ENCODE results near the gene FHOD3. TPM values are rescaled to one million over a fixed set of nuclear protein-coding genes. Genes with fewer than 3 reads are reported as not detected.

FHOD3 gene
- total and polyA plus RNA-seq, 7 donors = 5.4 to 98.2 (median 20.2) TPM

DNA sequence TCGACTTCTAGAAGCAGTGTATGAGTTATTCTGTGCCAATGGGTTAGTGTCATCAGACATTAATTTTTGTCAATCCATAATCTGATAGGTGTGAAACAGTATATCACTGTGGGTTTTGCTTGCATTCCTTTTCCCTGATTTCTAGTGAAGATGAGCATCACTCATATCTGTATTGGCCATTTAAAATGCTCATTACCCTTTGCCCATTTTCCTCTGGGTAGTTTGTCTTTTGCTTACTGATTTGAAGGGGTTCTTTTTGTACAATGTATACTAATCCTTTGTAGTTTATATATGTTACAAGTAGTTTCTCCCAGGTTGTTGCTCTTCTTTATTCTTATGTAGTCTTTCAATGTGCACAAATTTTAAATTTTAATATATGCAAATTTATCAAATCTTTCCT lies 379.1 kb downstream of the FHOD3 start:
- TF ChIP-seq, protein P1, sequence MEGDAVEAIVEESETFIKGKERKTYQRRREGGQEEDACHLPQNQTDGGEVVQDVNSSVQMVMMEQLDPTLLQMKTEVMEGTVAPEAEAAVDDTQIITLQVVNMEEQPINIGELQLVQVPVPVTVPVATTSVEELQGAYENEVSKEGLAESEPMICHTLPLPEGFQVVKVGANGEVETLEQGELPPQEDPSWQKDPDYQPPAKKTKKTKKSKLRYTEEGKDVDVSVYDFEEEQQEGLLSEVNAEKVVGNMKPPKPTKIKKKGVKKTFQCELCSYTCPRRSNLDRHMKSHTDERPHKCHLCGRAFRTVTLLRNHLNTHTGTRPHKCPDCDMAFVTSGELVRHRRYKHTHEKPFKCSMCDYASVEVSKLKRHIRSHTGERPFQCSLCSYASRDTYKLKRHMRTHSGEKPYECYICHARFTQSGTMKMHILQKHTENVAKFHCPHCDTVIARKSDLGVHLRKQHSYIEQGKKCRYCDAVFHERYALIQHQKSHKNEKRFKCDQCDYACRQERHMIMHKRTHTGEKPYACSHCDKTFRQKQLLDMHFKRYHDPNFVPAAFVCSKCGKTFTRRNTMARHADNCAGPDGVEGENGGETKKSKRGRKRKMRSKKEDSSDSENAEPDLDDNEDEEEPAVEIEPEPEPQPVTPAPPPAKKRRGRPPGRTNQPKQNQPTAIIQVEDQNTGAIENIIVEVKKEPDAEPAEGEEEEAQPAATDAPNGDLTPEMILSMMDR (IDR thresholded peaks at IDR 0.05) = no peak
- no peak overlapping the region for H3K4me3 ChIP-seq
- no peaks in the 10 kb centered on the region for H3K36me3 ChIP-seq (ENCODE audit: insufficient read depth in 1 of 2, low read depth in 1 of 2)
- no peak for DNase-seq
- H3K27ac ChIP-seq = no peak overlapping the region
- peaks cover 21% of the 10 kb centered on the region for H3K4me1 ChIP-seq
- ATAC-seq = no peak
- H3K27me3 ChIP-seq (ENCODE audit: insufficient read depth in 3 of 3, low read length in 2 of 3) = no peaks in the 10 kb centered on the region
- intact Hi-C loops (cut with DNase I) = no loop called here
- WGBS, 3 donors = 0% methylated on average over 1 of the region's 1 CpG
- no peaks in the 10 kb centered on the region for H3K9me3 ChIP-seq

DNA sequence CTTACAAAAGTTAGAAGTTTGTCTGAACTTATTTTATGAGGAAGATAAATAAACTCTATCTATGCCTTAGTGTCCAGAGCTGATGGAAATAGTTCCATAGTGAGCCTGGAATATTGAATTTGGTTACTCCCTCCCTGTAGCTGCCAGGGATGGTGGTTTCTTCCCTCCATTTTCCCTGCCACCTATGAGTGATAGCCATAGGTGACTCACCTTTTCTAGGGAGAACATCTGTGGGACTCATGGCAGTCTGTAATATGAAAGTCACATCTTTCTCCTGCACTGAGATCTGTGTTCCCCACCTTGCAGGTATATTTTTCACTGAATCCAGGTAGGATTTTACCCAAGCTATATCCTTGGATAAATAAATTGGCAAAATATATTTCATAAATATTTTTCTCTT lies 382.5 kb downstream of the FHOD3 start:
- Histone ChIP-seq H3K36me3 (ENCODE audit: insufficient read depth in 1 of 2, low read depth in 1 of 2) (no peaks in the 10 kb centered on the region), H3K4me3 (no peak overlapping the region), H3K9me3 (peaks cover 6% of the 10 kb centered on the region), H3K27me3 (ENCODE audit: insufficient read depth in 3 of 3, low read length in 2 of 3) (no peaks in the 10 kb centered on the region), H3K4me1 (no peaks in the 10 kb centered on the region), H3K27ac (no peak overlapping the region)
- intact Hi-C loops (cut with DNase I) = no loop called here
- DNase-seq (no peak), ATAC-seq (no peak)
- TF ChIP-seq, protein P1 (IDR thresholded peaks at IDR 0.05) = no peak

DNA sequence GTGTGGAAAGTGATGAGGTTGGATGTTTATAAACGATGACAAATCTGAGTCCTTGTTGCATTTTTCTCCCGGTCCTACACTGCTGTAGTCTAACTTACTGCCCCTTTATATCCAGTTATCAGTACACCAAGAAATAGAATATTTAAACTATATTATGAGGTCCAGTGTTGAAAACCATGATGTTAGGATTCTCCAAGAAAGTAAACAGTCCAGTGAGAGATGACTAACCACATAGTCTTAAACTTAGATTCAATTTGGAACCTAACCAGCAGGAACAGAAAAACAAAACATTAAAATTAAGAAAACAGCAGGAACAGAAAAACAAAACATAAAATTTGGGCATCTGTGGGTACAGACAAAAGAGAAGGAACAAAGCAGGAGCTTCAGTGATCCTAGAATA lies 388.1 kb downstream of the FHOD3 start:
- 92 to 93% (median 93%) methylated on average over 2 of the region's 2 CpGs for WGBS, 3 donors

DNA sequence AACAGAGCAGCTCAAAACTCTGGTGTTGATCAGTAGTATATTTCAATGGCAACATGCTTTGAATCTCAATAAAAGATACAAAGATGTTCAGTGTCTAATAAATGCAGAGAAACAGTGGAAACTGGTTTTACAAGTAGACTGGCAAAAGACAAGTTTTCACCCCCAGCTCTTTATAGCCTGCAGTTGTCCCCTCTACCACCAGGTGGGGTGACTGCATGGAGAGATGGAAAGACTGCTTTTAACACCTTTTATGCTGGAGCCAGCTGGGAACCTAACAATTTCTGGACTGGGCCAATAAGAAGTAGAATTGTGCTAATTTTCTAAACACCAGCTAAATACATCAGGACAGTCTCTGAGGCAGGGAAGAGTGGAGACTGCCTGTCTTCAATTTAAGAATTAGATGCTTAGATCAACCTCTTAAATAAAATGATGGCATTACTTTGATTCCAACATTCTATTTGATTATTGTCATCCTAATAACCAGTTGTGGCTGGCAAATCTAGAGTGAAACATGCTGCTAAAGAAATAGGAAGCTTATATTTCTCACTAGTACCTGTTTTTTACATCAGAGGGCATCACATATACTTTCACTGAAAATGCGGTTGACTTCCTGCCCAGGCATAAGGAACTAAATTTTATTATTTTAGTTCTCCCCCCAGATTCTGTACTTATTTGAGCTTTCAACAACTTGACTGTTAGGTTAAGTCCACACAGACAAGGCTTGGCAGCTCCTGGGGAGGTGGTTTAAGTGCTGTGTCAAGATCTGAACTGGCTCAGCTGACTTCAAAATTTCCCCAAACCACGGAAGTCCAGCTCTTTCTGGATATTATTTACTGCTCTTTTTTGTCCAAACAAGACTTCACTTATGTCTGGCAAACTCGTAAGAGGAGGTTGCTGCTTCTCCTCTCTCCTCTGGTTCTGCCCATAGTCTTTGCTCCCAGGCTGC lies 390.8 kb downstream of the FHOD3 start:
- TF ChIP-seq, protein P1 (IDR thresholded peaks at IDR 0.05) = peak; percentile 91
- no peaks in the 10 kb centered on the region for H3K4me1 ChIP-seq
- 66 to 74% (median 68%) methylated on average over 3 of the region's 3 CpGs for WGBS, 3 donors
- no peak overlapping the region for H3K27ac ChIP-seq
- DNase-seq = peak; percentile 36 to 68
- no peaks in the 10 kb centered on the region for H3K27me3 ChIP-seq (ENCODE audit: insufficient read depth in 3 of 3, low read length in 2 of 3)
- peak; percentile 80 to 85 (median 81) for ATAC-seq
- H3K4me3 ChIP-seq = no peak overlapping the region
- intact Hi-C loops (cut with DNase I) = loop anchor here (2.0 to 5.0 kb wide), 3 partner anchors 69 to 119 kb away; no protein-coding TSS in a partner anchor
- H3K36me3 ChIP-seq (ENCODE audit: insufficient read depth in 1 of 2, low read depth in 1 of 2) = peaks cover 0 to 3% of the 10 kb centered on the region in 2 donors
- peaks cover 6% of the 10 kb centered on the region for H3K9me3 ChIP-seq

More for the DNA sequence above, 388.1 kb downstream of the FHOD3 start:
- no peaks in the 10 kb centered on the region for H3K27me3 ChIP-seq (ENCODE audit: insufficient read depth in 3 of 3, low read length in 2 of 3)
- TF ChIP-seq, protein P1 (IDR thresholded peaks at IDR 0.05) = no peak
- DNase-seq (no peak), ATAC-seq (no peak)
- H3K27ac ChIP-seq = no peak overlapping the region
- no peak overlapping the region for H3K4me3 ChIP-seq
- intact Hi-C loops (cut with DNase I) = loop anchor here (5.0 kb wide), 2 partner anchors 72 to 122 kb away; no protein-coding TSS in a partner anchor
- H3K9me3 ChIP-seq = peaks cover 6% of the 10 kb centered on the region
- H3K36me3 ChIP-seq (ENCODE audit: insufficient read depth in 1 of 2, low read depth in 1 of 2) = no peaks in the 10 kb centered on the region
- no peaks in the 10 kb centered on the region for H3K4me1 ChIP-seq
